Neural cell (in vitro differentiated cells): ENCODE results near the gene FBXO24. TPM values are rescaled to one million over a fixed set of nuclear protein-coding genes. Genes with fewer than 3 reads are reported as not detected.

Source experiments
- H2AFZ ChIP-seq: fragments of 200-600, 300-800 bp; sonication (generic), shearing (Covaris generic); 2 replicates; pipeline ENCODE4 v1.6.0; 2014; ENCODE audit warnings: low read depth, mild to moderate bottlenecking, antibody characterized with exemption, low read length, moderate library complexity
- H3F3A ChIP-seq: fragments of 200-600 bp; shearing (Covaris generic); 2 replicates; pipeline ENCODE4 v1.6.1; 2016; ENCODE audit warnings: mild to moderate bottlenecking, moderate library complexity, mixed read lengths, antibody characterized with exemption, low read length; ENCODE audit not compliant: insufficient read depth, poor library complexity, severe bottlenecking
- H3K27ac ChIP-seq: fragments of 200-600, 300-800 bp; sonication (generic), shearing (Covaris generic); 2 replicates; pipeline ENCODE4 v1.5.1; 2014; ENCODE audit warnings: mild to moderate bottlenecking, low read length, moderate library complexity
- H3K27me3 ChIP-seq: fragments of 300-800, 200-600 bp; sonication (generic), shearing (Covaris generic); 2 replicates; pipeline ENCODE4 v1.6.0; 2014; ENCODE audit warnings: mild to moderate bottlenecking, low read depth, low read length, moderate library complexity; ENCODE audit not compliant: insufficient read depth
- H3K36me3 ChIP-seq: fragments of 300-800, 200-600 bp; sonication (generic), shearing (Covaris generic); 2 replicates; pipeline ENCODE4 v1.5.1; 2014; ENCODE audit warnings: mild to moderate bottlenecking, antibody characterized with exemption, low read length, moderate library complexity; ENCODE audit not compliant: insufficient read depth
- H3K4me2 ChIP-seq: fragments of 300-800, 200-600 bp; sonication (generic), shearing (Covaris generic); 2 replicates; pipeline ENCODE4 v1.6.0; 2014; ENCODE audit warnings: mild to moderate bottlenecking, low read length
- H3K4me3 ChIP-seq: fragments of 300-800, 200-600 bp; sonication (generic), shearing (Covaris generic); 2 replicates; pipeline ENCODE4 v1.5.1; 2014; ENCODE audit warnings: mild to moderate bottlenecking, low read length, moderate library complexity
- H3K79me2 ChIP-seq: fragments of 200-600 bp; shearing (Covaris generic); replicated peaks from 2 replicates; pipeline ENCODE4 v1.6.0; 2014; ENCODE audit warnings: mild to moderate bottlenecking, low read length, moderate library complexity; ENCODE audit not compliant: insufficient read depth
- H3K9ac ChIP-seq: fragments of 300-800, 200-600 bp; sonication (generic), shearing (Covaris generic); 2 replicates; pipeline ENCODE4 v1.6.1; 2016; ENCODE audit warnings: mild to moderate bottlenecking, low read length, mixed read lengths
- H3K9me2 ChIP-seq: fragments of 200-600 bp; shearing (Covaris generic); 2 replicates; pipeline ENCODE4 v1.6.1; 2016; ENCODE audit warnings: mild to moderate bottlenecking, low read length, mixed read lengths; ENCODE audit not compliant: insufficient read depth
- H3K9me3 ChIP-seq: fragments of 200-600, 300-800 bp; sonication (generic), shearing (Covaris generic); 2 replicates; pipeline ENCODE4 v1.6.1; 2016; ENCODE audit warnings: mild to moderate bottlenecking, mixed run types, low read length, moderate library complexity, mixed read lengths
- H4K20me1 ChIP-seq: fragments of 200-600 bp; shearing (Covaris generic); 2 replicates; pipeline ENCODE4 v1.6.1; 2016; ENCODE audit warnings: mild to moderate bottlenecking, mixed run types; ENCODE audit not compliant: insufficient read depth
- EP300 ChIP-seq: fragments of 450-650 bp; conservative IDR thresholded peaks from 2 replicates; pipeline ENCODE4 v1.6.1; 2014; ENCODE audit warnings: antibody characterized with exemption, mild to moderate bottlenecking, moderate library complexity; ENCODE audit not compliant: poor library complexity, severe bottlenecking
- EZH2 ChIP-seq: fragments of 200-600, 300-800 bp; shearing (Covaris generic), sonication (generic); IDR thresholded peaks from 2 replicates; pipeline ENCODE4 v1.6.1; 2014; ENCODE audit warnings: antibody characterized with exemption, low read length, borderline replicate concordance, mild to moderate bottlenecking; ENCODE audit not compliant: insufficient read depth, poor library complexity, severe bottlenecking
- MXI1 ChIP-seq: fragments of 450-650 bp; conservative IDR thresholded peaks from 2 replicates; pipeline ENCODE4 v1.6.1; 2014; ENCODE audit warnings: antibody characterized with exemption, mild to moderate bottlenecking; ENCODE audit not compliant: poor library complexity, severe bottlenecking
- POLR2AphosphoS5 ChIP-seq: IDR thresholded peaks from 2 replicates; pipeline ENCODE4 v1.6.1; 2012
- RAD21 ChIP-seq: fragments of 450-650 bp; conservative IDR thresholded peaks from 2 replicates; pipeline ENCODE4 v1.6.1; 2014; ENCODE audit warnings: antibody characterized with exemption, mild to moderate bottlenecking, moderate library complexity
- SMC3 ChIP-seq: fragments of 450-650 bp; conservative IDR thresholded peaks from 2 replicates; pipeline ENCODE4 v1.6.1; 2014; ENCODE audit warnings: antibody characterized with exemption, mild to moderate bottlenecking, moderate library complexity; ENCODE audit not compliant: poor library complexity
- TAF1 ChIP-seq: IDR thresholded peaks from 2 replicates; pipeline ENCODE4 v1.6.1; 2012; ENCODE audit warnings: low read depth
- polyA plus RNA-seq: library from polyadenylated mRNA; depleted of rRNA; stranded (reverse); fragments of >200 nt; gene quantifications from 2 replicates; pipeline ENCODE4 v1.2.3, GENCODE V29; 2014
- TF ChIP-seq, protein P1 (sequence below): IDR thresholded peaks from 2 replicates; pipeline ENCODE4 v1.6.1; 2012; ENCODE audit warnings: borderline replicate concordance
- TF ChIP-seq, protein P2 (sequence below): fragments of 450-650 bp; IDR thresholded peaks from 2 replicates; pipeline ENCODE4 v1.5.1; 2014; ENCODE audit warnings: antibody characterized with exemption, mild to moderate bottlenecking, moderate library complexity; ENCODE audit not compliant: poor library complexity, severe bottlenecking

Gene FBXO24
- polyA plus RNA-seq, 1 donor from 2014 or later: 0.52 TPM

DNA sequence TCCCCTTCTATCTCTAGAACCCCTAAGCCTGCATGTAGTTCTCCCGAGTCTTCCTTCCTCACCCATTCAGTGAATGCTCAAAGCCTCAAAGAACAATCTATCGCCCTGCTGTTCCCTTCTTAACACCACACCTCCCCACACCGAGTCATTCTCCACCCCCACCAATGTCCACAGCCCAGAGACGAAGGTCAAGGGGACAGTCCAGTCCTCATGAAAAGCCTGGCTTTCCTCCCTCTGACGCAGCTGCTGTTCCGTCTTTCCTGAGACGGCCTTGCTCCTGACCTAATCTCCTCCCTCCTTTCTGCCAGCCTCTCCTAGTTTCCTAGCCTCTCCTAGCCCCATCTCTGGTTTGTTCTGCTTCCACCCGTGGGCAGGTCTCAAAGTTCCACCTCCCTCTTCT, 35.4 kb downstream of the FBXO24 start:
- TF ChIP-seq MXI1: no peak
- TF ChIP-seq SMC3: no peak
- no peak for TF ChIP-seq TAF1
- TF ChIP-seq EP300: no peak
- TF ChIP-seq RAD21: no peak
- TF ChIP-seq, protein P1, sequence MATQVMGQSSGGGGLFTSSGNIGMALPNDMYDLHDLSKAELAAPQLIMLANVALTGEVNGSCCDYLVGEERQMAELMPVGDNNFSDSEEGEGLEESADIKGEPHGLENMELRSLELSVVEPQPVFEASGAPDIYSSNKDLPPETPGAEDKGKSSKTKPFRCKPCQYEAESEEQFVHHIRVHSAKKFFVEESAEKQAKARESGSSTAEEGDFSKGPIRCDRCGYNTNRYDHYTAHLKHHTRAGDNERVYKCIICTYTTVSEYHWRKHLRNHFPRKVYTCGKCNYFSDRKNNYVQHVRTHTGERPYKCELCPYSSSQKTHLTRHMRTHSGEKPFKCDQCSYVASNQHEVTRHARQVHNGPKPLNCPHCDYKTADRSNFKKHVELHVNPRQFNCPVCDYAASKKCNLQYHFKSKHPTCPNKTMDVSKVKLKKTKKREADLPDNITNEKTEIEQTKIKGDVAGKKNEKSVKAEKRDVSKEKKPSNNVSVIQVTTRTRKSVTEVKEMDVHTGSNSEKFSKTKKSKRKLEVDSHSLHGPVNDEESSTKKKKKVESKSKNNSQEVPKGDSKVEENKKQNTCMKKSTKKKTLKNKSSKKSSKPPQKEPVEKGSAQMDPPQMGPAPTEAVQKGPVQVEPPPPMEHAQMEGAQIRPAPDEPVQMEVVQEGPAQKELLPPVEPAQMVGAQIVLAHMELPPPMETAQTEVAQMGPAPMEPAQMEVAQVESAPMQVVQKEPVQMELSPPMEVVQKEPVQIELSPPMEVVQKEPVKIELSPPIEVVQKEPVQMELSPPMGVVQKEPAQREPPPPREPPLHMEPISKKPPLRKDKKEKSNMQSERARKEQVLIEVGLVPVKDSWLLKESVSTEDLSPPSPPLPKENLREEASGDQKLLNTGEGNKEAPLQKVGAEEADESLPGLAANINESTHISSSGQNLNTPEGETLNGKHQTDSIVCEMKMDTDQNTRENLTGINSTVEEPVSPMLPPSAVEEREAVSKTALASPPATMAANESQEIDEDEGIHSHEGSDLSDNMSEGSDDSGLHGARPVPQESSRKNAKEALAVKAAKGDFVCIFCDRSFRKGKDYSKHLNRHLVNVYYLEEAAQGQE: no peak
- TF ChIP-seq EZH2: no peak
- TF ChIP-seq, protein P2, sequence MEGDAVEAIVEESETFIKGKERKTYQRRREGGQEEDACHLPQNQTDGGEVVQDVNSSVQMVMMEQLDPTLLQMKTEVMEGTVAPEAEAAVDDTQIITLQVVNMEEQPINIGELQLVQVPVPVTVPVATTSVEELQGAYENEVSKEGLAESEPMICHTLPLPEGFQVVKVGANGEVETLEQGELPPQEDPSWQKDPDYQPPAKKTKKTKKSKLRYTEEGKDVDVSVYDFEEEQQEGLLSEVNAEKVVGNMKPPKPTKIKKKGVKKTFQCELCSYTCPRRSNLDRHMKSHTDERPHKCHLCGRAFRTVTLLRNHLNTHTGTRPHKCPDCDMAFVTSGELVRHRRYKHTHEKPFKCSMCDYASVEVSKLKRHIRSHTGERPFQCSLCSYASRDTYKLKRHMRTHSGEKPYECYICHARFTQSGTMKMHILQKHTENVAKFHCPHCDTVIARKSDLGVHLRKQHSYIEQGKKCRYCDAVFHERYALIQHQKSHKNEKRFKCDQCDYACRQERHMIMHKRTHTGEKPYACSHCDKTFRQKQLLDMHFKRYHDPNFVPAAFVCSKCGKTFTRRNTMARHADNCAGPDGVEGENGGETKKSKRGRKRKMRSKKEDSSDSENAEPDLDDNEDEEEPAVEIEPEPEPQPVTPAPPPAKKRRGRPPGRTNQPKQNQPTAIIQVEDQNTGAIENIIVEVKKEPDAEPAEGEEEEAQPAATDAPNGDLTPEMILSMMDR: no peak
- no peak for TF ChIP-seq POLR2AphosphoS5
- no peaks in the 10 kb centered on the region for H3K27me3 ChIP-seq
- H3K9ac ChIP-seq: no peak overlapping the region
- H3F3A ChIP-seq: no peaks in the 10 kb centered on the region
- H4K20me1 ChIP-seq: no peaks in the 10 kb centered on the region
- H3K4me3 ChIP-seq: no peak overlapping the region
- no peak overlapping the region for H3K4me2 ChIP-seq
- H3K36me3 ChIP-seq: no peaks in the 10 kb centered on the region
- no peak overlapping the region for H3K27ac ChIP-seq
- no peaks in the 10 kb centered on the region for H3K79me2 ChIP-seq
- no peaks in the 10 kb centered on the region for H3K9me2 ChIP-seq
- no peaks in the 10 kb centered on the region for H3K9me3 ChIP-seq
- no peak overlapping the region for H2AFZ ChIP-seq

DNA sequence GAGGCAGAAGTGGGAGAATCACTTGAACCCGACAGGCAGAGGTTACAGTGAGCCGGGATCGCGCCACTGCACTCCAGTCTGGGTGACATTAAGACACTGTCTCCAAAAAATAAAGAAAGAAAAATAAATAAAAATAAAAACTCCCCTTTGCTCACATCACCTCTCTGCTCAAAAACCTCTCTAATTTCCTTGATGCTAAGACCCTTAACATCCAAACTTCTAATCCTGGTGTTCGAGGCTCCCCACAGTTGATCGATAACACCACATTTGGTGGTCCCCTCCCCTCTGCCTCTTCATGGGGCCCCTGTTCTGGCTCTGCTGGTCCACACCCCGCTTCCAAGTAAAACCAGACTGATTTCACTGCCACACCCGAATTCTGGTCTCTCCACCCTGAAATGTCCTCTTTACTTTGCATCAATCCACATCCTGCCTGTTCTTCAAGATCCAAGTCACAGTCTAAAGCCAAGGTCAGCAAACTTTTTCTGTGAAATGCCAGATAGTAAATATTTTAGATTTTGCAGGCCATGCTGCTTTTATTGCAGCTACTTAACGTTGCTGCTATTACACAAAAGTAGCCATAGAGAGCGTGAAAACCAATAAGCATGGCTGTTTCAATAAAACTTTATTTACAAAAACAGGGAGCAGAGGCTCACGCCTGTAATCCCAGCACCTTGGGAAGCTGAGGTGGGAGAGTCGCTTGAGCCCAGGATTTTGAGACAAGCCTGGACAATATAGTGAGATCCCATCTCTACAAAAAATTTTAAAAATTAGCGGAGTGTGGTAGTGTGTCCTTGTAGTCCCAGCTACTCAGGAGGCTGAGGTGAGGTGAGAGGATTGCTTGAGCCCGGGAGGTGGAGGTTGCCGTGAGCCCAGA, 38.1 kb downstream of the FBXO24 start:
- Histone ChIP-seq H3K27me3 (no peaks in the 10 kb centered on the region), H3K27ac (no peak overlapping the region), H3K79me2 (no peaks in the 10 kb centered on the region), H3F3A (no peaks in the 10 kb centered on the region), H3K9me2 (no peaks in the 10 kb centered on the region), H3K36me3 (no peaks in the 10 kb centered on the region), H2AFZ (no peak overlapping the region), H3K4me2 (no peak overlapping the region), H4K20me1 (no peaks in the 10 kb centered on the region), H3K9ac (no peak overlapping the region), H3K4me3 (no peak overlapping the region), H3K9me3 (no peaks in the 10 kb centered on the region)
- no peak for TF ChIP-seq TAF1
- TF ChIP-seq EZH2: no peak
- no peak for TF ChIP-seq SMC3
- TF ChIP-seq MXI1: no peak
- TF ChIP-seq POLR2AphosphoS5: no peak
- TF ChIP-seq RAD21: no peak
- TF ChIP-seq, protein P1: no peak
- TF ChIP-seq, protein P2: no peak
- no peak for TF ChIP-seq EP300
